K562 treated with DMSO at 1 percent for 12 hours (cell line): ENCODE measurements around the gene CRELD1. TPM values are rescaled to one million over a fixed set of nuclear protein-coding genes. Genes with fewer than 3 reads are reported as not detected.

ENCODE experiments used
- total RNA-seq: library from RNA; unstranded; fragments of 300-600 nt; gene quantifications from 2 replicates; pipeline ENCODE4 v1.2.3, GENCODE V29; 2022; ENCODE audit not compliant: insufficient read depth

Gene CRELD1
- total RNA-seq = 18.5 and 28.3 TPM in 2 replicates

GRCh38 chr3:9933561-9934234, at the start of gene CRELD1:
Gene CRELD1 (plus strand): TSS chr3:9933834. CDS start chr3:9934439, 605 bp downstream.

GRCh38 chr3:9890249-9891071, 43.2 kb upstream of the CRELD1 start, which contains the start of gene JAGN1:
Gene JAGN1 (plus strand): TSS chr3:9890610. CDS start chr3:9890723, 113 bp downstream.

GRCh38 chr3:9902372-9903237, 31.0 kb upstream of the CRELD1 start, which contains the start of gene IL17RE:
Gene IL17RE (plus strand): TSS chr3:9902848. CDS start chr3:9902933, 85 bp downstream.

GRCh38 chr3:9916734-9917680, 16.6 kb upstream of the CRELD1 start, which contains the start of gene IL17RC:
Gene IL17RC (plus strand): TSS chr3:9917098. CDS start chr3:9917316, 218 bp downstream.

GRCh38 chr3:9951962-9952805, 18.6 kb downstream of the CRELD1 start, which contains the start of gene PRRT3:
Gene PRRT3 (minus strand): TSS chr3:9952408. CDS start chr3:9950115, 2,293 bp downstream.

Other genes with a start within 250 kb of the CRELD1 start
- gene CPNE9, start 230.0 kb upstream of the CRELD1 start, total RNA-seq = not detected in 2 replicates
- gene BRPF1, start 202.1 kb upstream of the CRELD1 start, total RNA-seq = 14.7 and 30.4 TPM in 2 replicates
- gene OGG1, start 183.9 kb upstream of the CRELD1 start, total RNA-seq = 21.3 and 31.6 TPM in 2 replicates
- 11.2 and 13.1 TPM in 2 replicates for gene CAMK1, start 163.9 kb upstream of the CRELD1 start, total RNA-seq
- 103 TPM in 2 replicates for gene TADA3, start 141.4 kb upstream of the CRELD1 start, total RNA-seq
- gene ARPC4, start 140.8 kb upstream of the CRELD1 start, total RNA-seq = 37.5 and 57.4 TPM in 2 replicates
- 41.4 and 97.9 TPM in 2 replicates for gene TTLL3, start 123.6 kb upstream of the CRELD1 start, total RNA-seq
- gene RPUSD3, start 89.8 kb upstream of the CRELD1 start, total RNA-seq = 77.6 and 82.0 TPM in 2 replicates
- gene CIDEC, start 53.6 kb upstream of the CRELD1 start, total RNA-seq = not detected in 2 replicates
- 57.8 and 66.0 TPM in 2 replicates for gene JAGN1, start 43.2 kb upstream of the CRELD1 start, total RNA-seq
- gene IL17RE, start 31.0 kb upstream of the CRELD1 start, total RNA-seq = 0.64 and 0.67 TPM in 2 replicates
- 34.1 and 39.6 TPM in 2 replicates for gene IL17RC, start 16.7 kb upstream of the CRELD1 start, total RNA-seq
- gene PRRT3, start 18.6 kb downstream of the CRELD1 start, total RNA-seq = 1.3 and 2.8 TPM in 2 replicates
- 34.7 and 41.6 TPM in 2 replicates for gene EMC3, start 53.0 kb downstream of the CRELD1 start, total RNA-seq
- gene FANCD2, start 92.6 kb downstream of the CRELD1 start, total RNA-seq = 39.2 and 80.6 TPM in 2 replicates
- not detected in 2 replicates for gene FANCD2OS, start 174.4 kb downstream of the CRELD1 start, total RNA-seq
- gene BRK1, start 181.8 kb downstream of the CRELD1 start, total RNA-seq = 261 and 291 TPM in 2 replicates
- 58.0 and 119 TPM in 2 replicates for gene VHL, start 207.9 kb downstream of the CRELD1 start, total RNA-seq
- 5.0 and 7.9 TPM in 2 replicates for gene IRAK2, start 231.1 kb downstream of the CRELD1 start, total RNA-seq